ENCODE results near the gene B9D2.

The B9D2 gene

GRCh38 chr19:41355802-41356201, 8.1 kb downstream of the B9D2 start:
- TF ChIP-seq CTCF (IDR thresholded peaks at IDR 0.05; ENCODE audit: control insufficient read depth, extremely low read depth, insufficient read depth), result no peak
- DNase-seq (ENCODE audit: low read depth), result no peak
- H3K4me3 ChIP-seq (ENCODE audit: low read depth, low read length), result no peak overlapping the region

- no peak for DNase-seq (ENCODE audit: low read depth)
- no peak for TF ChIP-seq CTCF (IDR thresholded peaks at IDR 0.05; ENCODE audit: control insufficient read depth, extremely low read depth, insufficient read depth)
- H3K4me3 ChIP-seq (ENCODE audit: low read depth, low read length), result no peak overlapping the region
These were observed 8.9 kb downstream of the B9D2 start for GRCh38 chr19:41355035-41355434.

- DNase-seq (ENCODE audit: low read depth), result no peak
- no peak for TF ChIP-seq CTCF (IDR thresholded peaks at IDR 0.05; ENCODE audit: control insufficient read depth, extremely low read depth, insufficient read depth)
- H3K4me3 ChIP-seq (ENCODE audit: low read depth, low read length), result no peak overlapping the region
These were observed 9.5 kb downstream of the B9D2 start for GRCh38 chr19:41354343-41354953.

- DNase-seq (ENCODE audit: low read depth), result no peak
- TF ChIP-seq CTCF (IDR thresholded peaks at IDR 0.05; ENCODE audit: control insufficient read depth, extremely low read depth, insufficient read depth), result peak; percentile 52
- peak within 1 kb of the TSS; percentile 2; the same call in 1 of the 2 replicates for H3K4me3 ChIP-seq (ENCODE audit: low read depth, low read length)
These were observed 10.2 kb downstream of the B9D2 start, which contains the start of gene TGFB1 for GRCh38 chr19:41353466-41354342. Gene TGFB1 (minus strand): TSS chr19:41353922. CDS start chr19:41353044, 878 bp downstream.

GRCh38 chr19:41352609-41353465, 11.1 kb downstream of the B9D2 start:
- peak overlapping the region; percentile 2; the same call in 1 of the 2 replicates for H3K4me3 ChIP-seq (ENCODE audit: low read depth, low read length)
- DNase-seq (ENCODE audit: low read depth), result no peak
- no peak for TF ChIP-seq CTCF (IDR thresholded peaks at IDR 0.05; ENCODE audit: control insufficient read depth, extremely low read depth, insufficient read depth)

- no peak for DNase-seq (ENCODE audit: low read depth)
- no peak overlapping the region for H3K4me3 ChIP-seq (ENCODE audit: low read depth, low read length)
- no peak for TF ChIP-seq CTCF (IDR thresholded peaks at IDR 0.05; ENCODE audit: control insufficient read depth, extremely low read depth, insufficient read depth)
These were observed 11.7 kb downstream of the B9D2 start for GRCh38 chr19:41352279-41352608.
